ENCODE data around the gene RNU7-1. TPM values are rescaled to one million over a fixed set of nuclear protein-coding genes. Genes with fewer than 3 reads are reported as not detected.

The RNU7-1 gene
- total and polyA plus RNA-seq, 2 of the 4 experiments (the other 2 are of a cell fraction): not detected

DNA sequence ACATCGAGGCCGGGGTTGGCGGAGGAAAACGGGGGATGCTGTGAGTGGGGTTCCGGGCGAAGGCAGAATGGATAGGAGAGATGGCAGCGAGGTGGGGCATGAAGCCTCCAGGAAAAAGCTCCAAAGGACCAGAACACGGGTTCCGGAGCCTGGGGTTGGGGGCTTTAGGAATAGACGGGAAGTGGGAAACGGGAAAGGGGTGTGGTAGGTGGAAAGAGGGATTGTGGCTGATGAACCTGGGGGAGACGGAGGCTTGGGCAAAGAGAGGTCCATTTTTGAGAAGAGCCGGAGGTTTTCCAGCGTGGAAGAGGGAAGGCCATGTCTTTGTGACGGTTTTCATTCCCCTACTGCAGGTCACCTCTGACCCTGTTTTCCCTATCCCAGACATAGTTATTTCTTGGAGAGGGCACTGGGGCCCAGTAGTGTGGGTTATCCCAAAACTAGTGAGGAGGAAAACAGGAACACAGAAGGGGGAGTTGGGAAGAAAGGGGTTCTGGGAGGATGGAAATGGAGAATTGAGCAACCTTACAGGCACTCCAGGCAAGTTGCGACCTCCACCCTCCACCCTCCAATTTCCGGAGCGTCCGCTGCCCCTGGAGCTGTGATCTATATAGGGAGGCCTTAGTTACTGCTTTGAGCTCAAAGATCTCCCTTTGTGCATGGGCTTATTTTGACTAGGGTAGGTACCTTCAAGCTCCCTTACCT is 14.8 kb upstream of the RNU7-1 start:
- Histone ChIP-seq H2BK5ac (ENCODE audit: low read depth, low read length, poor library complexity, severe bottlenecking) (peak overlapping the region; percentile 89), H4K20me1 (ENCODE audit: insufficient read depth, low read length) (peaks cover 50% of the 10 kb centered on the region), H3K56ac (ENCODE audit: extremely low read depth, insufficient read depth, low read length) (peak overlapping the region; percentile 76), H3K4ac (ENCODE audit: low read depth, low read length) (peak overlapping the region; percentile 83), H4K5ac (ENCODE audit: low read depth, low read length) (peak overlapping the region; percentile 49), H2BK120ac (ENCODE audit: low read depth, low read length) (no peak overlapping the region; the same call in 1 of the 2 replicates), H3K4me3 (ENCODE audit: insufficient read depth, low read depth, low read length) (peak overlapping the region; percentile 93), H2AFZ (replicated peaks; ENCODE audit: low read length, poor library complexity) (peak overlapping the region; percentile 59), H3K4me1 (ENCODE audit: control insufficient read depth, insufficient read depth, low read length) (peaks cover 31% of the 10 kb centered on the region), H3K9me3 (ENCODE audit: control insufficient read depth, insufficient read depth, low read length) (no peaks in the 10 kb centered on the region), H4K8ac (ENCODE audit: low read depth in 2 of 2, low read length in 2 of 2) (peak overlapping the region in 1 of 2 experiments; percentile 54; a peak in 2 of 4 replicates), H4K91ac (ENCODE audit: insufficient read depth, low read depth, low read length) (no peak overlapping the region; the same call in 1 of the 2 replicates), H3K9me1 (ENCODE audit: insufficient read depth, low read length) (peaks cover 12% of the 10 kb centered on the region), H3K27ac (ENCODE audit: insufficient read depth, low read length) (peak overlapping the region; percentile 95), H2AK9ac (replicated peaks; ENCODE audit: low read depth, low read length, poor library complexity) (peak overlapping the region; percentile 94), H3K14ac (replicated peaks; ENCODE audit: low read depth, low read length) (peak overlapping the region; percentile 91), H3K27me3 (ENCODE audit: control insufficient read depth, insufficient read depth, low read length) (no peaks in the 10 kb centered on the region), H2AK5ac (ENCODE audit: low read depth, low read length) (peak overlapping the region; percentile 51), H2BK20ac (ENCODE audit: low read depth, low read length) (no peak overlapping the region), H2BK15ac (ENCODE audit: low read depth, low read length) (no peak overlapping the region), H3K18ac (ENCODE audit: low read depth, low read length) (peak overlapping the region; percentile 0; the same call in 1 of the 2 replicates), H3K4me2 (ENCODE audit: low read depth, low read length) (peak overlapping the region; percentile 98), H3K79me1 (ENCODE audit: low read depth in 1 of 2, low read length in 2 of 2) (peaks cover 11 to 57% of the 10 kb centered on the region in 2 experiments; a peak in 3 of 4 replicates), H3K23ac (ENCODE audit: low read depth, low read length) (peak overlapping the region; percentile 96), H3K9ac (ENCODE audit: low read depth, low read length) (peak overlapping the region; percentile 76), H3K36me3 (ENCODE audit: control insufficient read depth, insufficient read depth, low read length) (peaks cover 9% of the 10 kb centered on the region)
- no TSS peak for BruUV-seq (replicated peaks)
- in situ Hi-C loops (cut with MboI; ENCODE audit: low sequenced_read_pairs): no loop called here
- TF ChIP-seq, protein P1, sequence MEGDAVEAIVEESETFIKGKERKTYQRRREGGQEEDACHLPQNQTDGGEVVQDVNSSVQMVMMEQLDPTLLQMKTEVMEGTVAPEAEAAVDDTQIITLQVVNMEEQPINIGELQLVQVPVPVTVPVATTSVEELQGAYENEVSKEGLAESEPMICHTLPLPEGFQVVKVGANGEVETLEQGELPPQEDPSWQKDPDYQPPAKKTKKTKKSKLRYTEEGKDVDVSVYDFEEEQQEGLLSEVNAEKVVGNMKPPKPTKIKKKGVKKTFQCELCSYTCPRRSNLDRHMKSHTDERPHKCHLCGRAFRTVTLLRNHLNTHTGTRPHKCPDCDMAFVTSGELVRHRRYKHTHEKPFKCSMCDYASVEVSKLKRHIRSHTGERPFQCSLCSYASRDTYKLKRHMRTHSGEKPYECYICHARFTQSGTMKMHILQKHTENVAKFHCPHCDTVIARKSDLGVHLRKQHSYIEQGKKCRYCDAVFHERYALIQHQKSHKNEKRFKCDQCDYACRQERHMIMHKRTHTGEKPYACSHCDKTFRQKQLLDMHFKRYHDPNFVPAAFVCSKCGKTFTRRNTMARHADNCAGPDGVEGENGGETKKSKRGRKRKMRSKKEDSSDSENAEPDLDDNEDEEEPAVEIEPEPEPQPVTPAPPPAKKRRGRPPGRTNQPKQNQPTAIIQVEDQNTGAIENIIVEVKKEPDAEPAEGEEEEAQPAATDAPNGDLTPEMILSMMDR (conservative IDR thresholded peaks at IDR 0.05; ENCODE audit: low read depth, low read length): no peak
- TF ChIP-seq CEBPB (IDR thresholded peaks at IDR 0.05; ENCODE audit: low read depth, low read length): peak; percentile 38; the same call in 1 of the 2 replicates
- WGBS, 2 experiments (ENCODE audit: extremely low coverage in 2 of 2, insufficient read length in 1 of 2): 4% methylated on average over 9 of the region's 19 CpGs; no CpG with 5 or more reads in 1 of the 2 experiments
- ChIA-PET CTCF (interaction anchor here (0.6 to 1.0 kb wide), 2 partner anchors 56 to 873 kb away, joined by 3 read pairs; partner anchors contain the start of gene SPSB2), POLR2A (ENCODE audit: unreplicated experiment) (interaction anchor here (0.6 kb wide), 2 partner anchors 15 to 33 kb away, joined by 3 read pairs; partner anchors contain the start of genes C12orf57 and RNU7-1)
- ATAC-seq (ENCODE audit: low read depth): no peak
- dilution Hi-C loops (cut with HindIII; ENCODE audit: low sequenced_read_pairs, unreplicated experiment): no loop called here
- intact Hi-C loops (cut with micrococcal nuclease): no loop called here
- DNase-seq: no peak

All from IMR-90 (cell line).